ENCODE results near the gene TMEM271.

Gene TMEM271

DNA sequence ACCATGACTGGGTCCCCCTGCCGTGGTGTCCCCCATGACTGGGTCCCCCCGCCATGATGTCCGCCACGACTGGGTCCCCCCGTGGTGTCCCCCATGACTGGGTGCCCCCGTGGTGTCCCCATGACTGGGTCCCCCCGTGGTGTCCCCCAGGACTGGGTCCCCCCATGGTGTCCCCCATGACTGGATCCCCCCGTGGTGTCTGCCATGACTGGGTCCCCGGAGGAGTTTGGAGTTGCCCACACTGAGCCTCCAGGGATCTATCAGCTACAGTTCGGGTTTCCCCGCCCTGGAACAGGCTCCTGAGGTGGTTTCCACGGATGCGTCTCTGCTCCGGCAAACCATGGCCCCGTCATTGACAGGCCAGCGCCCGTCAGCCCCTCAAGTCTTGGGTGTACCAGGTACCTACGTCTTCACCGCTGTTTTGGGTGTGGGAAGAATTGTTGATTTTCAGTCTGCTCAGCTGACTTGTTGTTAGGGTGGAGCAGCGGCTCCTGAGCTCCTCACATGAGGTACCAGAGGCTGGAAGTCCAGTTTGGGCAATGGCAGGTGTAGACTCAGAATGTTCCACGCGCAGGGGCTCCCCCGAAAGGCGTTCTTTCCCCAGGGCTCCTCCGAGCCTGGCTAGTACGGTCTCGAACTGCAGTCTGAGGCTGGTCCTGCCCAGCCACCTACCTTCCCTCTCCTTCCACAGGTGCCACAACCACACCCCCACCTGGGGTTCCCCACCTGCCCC lies 41.0 kb upstream of the TMEM271 start:
- no peaks in the 10 kb centered on the region for H3K4me1 Mint-ChIP-seq (ENCODE audit: low read depth)
- H3K36me3 Mint-ChIP-seq (ENCODE audit: low read depth), result no peaks in the 10 kb centered on the region
- H3K27me3 Mint-ChIP-seq (ENCODE audit: low read depth), result peaks cover 5% of the 10 kb centered on the region
- H3K27ac Mint-ChIP-seq, result no peak overlapping the region
- no peak overlapping the region for H3K4me3 Mint-ChIP-seq
- H3K9me3 Mint-ChIP-seq, result no peaks in the 10 kb centered on the region

- H3K4me1 Mint-ChIP-seq (ENCODE audit: low read depth), result no peaks in the 10 kb centered on the region
- H3K9me3 Mint-ChIP-seq, result no peaks in the 10 kb centered on the region
- H3K4me3 Mint-ChIP-seq, result no peak overlapping the region
- no peak overlapping the region for H3K27ac Mint-ChIP-seq
- peaks cover 5% of the 10 kb centered on the region for H3K27me3 Mint-ChIP-seq (ENCODE audit: low read depth)
- no peaks in the 10 kb centered on the region for H3K36me3 Mint-ChIP-seq (ENCODE audit: low read depth)
These were observed 40.0 kb upstream of the TMEM271 start for GRCh38 chr4:616091-616490.

DNA sequence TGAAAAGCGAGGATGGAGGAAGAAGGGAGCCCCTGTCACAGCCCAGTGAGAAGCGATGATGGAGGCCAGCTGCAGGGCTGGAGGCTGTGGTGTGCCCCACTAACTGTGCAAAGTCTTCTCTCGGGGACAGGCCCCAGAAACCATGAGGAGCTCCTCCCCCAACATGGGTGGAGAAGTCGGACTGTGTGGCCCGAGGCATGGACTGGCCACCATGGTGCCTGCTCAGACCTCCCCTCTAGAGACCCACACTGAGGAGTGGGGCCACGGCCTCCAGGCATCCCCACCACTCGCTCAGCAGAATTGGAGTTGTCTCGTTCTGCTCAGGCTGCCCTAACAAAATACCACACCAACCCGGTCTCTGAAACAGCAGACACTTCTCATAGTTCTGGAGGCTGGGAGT lies 37.0 kb upstream of the TMEM271 start:
- Mint-ChIP-seq H3K36me3 (ENCODE audit: low read depth) (no peaks in the 10 kb centered on the region), H3K27ac (no peak overlapping the region), H3K4me3 (no peak overlapping the region), H3K4me1 (ENCODE audit: low read depth) (no peaks in the 10 kb centered on the region), H3K9me3 (no peaks in the 10 kb centered on the region), H3K27me3 (ENCODE audit: low read depth) (peaks cover 8% of the 10 kb centered on the region)

DNA sequence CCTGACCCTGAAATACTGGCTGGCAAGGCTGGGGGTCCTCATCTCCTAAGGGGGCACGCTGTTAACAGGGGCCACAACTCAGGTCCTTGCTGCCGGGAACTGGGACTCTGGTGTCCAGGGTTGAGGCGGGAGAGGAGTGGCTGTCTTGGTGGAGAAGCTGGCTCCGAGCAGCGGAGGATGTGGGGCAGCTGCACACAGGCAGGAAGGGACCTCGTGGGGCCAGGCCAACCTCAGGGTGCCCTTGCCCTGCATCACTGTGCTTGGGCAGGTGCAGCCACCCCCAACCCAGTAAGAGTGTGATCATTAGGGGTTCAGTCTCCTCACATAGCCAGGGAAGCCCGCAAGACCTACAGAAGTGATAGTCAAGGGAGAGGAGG lies 36.6 kb upstream of the TMEM271 start:
- Mint-ChIP-seq H3K4me3 (no peak overlapping the region), H3K27ac (no peak overlapping the region), H3K27me3 (ENCODE audit: low read depth) (peaks cover 8% of the 10 kb centered on the region), H3K36me3 (ENCODE audit: low read depth) (no peaks in the 10 kb centered on the region), H3K4me1 (ENCODE audit: low read depth) (no peaks in the 10 kb centered on the region), H3K9me3 (no peaks in the 10 kb centered on the region)

DNA sequence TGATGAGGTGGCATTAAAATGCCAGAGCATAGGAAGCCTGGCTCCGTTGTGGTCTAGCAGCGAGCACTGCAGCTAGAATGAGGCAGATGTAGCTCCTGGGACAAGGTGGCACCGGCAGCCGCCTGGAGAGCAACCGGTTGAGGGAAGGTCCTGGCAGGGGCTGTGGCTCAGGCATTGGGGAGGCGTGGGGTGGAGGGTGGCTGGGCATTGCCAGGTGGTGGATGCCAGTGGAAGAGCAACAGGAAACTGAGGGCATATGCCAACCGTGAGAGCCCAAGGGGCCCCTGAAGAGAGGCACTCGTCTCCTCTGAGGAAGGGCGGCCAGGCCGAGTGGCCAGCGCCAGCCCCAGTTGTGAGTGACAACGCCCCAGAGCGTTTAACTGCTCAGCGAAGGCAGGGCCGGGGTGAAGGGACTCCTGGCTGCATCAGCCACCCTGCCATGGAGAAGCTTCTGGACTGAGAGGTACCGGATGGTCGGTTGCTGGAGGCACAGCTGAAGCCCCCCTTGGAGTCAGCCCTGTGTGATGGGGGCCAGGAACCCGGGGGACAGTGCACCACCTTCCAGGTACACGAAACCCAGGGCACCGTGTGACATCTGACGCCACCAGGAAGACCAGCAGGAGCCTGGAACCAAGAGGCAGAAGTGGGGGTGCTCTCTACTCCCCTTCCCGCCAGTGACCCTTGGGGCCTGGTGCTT lies 36.1 kb upstream of the TMEM271 start:
- no peaks in the 10 kb centered on the region for H3K4me1 Mint-ChIP-seq (ENCODE audit: low read depth)
- H3K27me3 Mint-ChIP-seq (ENCODE audit: low read depth), result peaks cover 8% of the 10 kb centered on the region
- no peaks in the 10 kb centered on the region for H3K9me3 Mint-ChIP-seq
- H3K4me3 Mint-ChIP-seq, result no peak overlapping the region
- no peaks in the 10 kb centered on the region for H3K36me3 Mint-ChIP-seq (ENCODE audit: low read depth)
- no peak overlapping the region for H3K27ac Mint-ChIP-seq

GRCh38 chr4:610411-611261 lies 34.5 kb upstream of the TMEM271 start:
- Mint-ChIP-seq H3K27ac (no peak overlapping the region), H3K36me3 (ENCODE audit: low read depth) (no peaks in the 10 kb centered on the region), H3K4me3 (no peak overlapping the region), H3K27me3 (ENCODE audit: low read depth) (peaks cover 6% of the 10 kb centered on the region), H3K9me3 (no peaks in the 10 kb centered on the region), H3K4me1 (ENCODE audit: low read depth) (no peaks in the 10 kb centered on the region)

DNA sequence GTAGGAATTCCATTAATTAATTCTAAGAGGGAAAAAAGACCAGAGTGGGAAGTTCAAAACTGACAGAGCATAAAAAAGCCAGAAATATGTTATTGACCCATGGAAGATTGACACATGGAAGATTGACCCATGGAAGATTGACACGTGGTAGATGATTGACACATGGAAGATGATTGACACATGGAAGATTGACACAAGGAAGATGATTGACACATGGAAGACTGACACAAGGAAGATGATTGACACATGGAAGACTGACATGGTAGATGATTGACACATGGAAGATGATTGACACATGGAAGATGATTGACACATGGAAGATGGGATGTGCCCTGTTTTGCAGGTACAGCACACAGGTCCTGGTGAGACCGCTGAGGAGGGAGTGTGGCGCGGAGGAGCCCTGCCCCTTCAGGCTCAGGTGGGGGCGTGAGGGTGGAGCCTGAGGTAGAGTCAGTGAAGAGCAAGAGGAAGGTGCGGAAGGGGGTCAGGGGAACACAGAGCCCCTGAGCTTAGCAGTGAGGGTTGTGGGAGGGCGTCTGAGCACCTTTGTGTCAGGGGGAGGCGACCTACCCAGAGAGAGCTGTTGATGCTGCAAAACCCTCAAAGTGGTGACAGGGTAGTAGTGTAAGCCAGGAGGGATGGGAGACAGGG lies 33.4 kb upstream of the TMEM271 start:
- Mint-ChIP-seq H3K36me3 (ENCODE audit: low read depth) (no peaks in the 10 kb centered on the region), H3K4me1 (ENCODE audit: low read depth) (no peaks in the 10 kb centered on the region), H3K4me3 (no peak overlapping the region), H3K27me3 (ENCODE audit: low read depth) (peaks cover 3% of the 10 kb centered on the region), H3K27ac (no peak overlapping the region), H3K9me3 (no peaks in the 10 kb centered on the region)

DNA sequence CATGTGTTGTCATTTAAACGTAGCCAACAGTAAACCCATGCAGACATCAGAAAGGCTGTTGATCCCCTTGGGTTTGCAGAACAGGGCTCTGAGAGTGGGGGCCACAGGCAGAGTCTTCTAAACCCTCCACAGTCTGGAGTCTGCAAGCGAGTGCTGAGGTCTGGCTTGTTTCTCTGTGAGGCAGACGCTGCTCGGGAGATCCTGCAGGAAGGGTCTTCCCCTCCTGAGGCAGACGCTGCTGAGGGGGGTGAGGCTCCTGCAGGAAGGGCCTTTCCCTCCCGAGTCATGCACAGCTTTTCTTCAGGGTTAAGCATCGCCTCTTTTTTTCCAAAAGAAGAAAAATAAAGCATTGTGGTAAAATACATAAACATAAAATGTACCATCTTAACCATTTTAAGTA lies 32.1 kb upstream of the TMEM271 start:
- peaks cover 4% of the 10 kb centered on the region for H3K4me1 Mint-ChIP-seq (ENCODE audit: low read depth)
- no peak overlapping the region for H3K4me3 Mint-ChIP-seq
- H3K9me3 Mint-ChIP-seq, result no peaks in the 10 kb centered on the region
- no peaks in the 10 kb centered on the region for H3K36me3 Mint-ChIP-seq (ENCODE audit: low read depth)
- peaks cover 3% of the 10 kb centered on the region for H3K27me3 Mint-ChIP-seq (ENCODE audit: low read depth)
- no peak overlapping the region for H3K27ac Mint-ChIP-seq

DNA sequence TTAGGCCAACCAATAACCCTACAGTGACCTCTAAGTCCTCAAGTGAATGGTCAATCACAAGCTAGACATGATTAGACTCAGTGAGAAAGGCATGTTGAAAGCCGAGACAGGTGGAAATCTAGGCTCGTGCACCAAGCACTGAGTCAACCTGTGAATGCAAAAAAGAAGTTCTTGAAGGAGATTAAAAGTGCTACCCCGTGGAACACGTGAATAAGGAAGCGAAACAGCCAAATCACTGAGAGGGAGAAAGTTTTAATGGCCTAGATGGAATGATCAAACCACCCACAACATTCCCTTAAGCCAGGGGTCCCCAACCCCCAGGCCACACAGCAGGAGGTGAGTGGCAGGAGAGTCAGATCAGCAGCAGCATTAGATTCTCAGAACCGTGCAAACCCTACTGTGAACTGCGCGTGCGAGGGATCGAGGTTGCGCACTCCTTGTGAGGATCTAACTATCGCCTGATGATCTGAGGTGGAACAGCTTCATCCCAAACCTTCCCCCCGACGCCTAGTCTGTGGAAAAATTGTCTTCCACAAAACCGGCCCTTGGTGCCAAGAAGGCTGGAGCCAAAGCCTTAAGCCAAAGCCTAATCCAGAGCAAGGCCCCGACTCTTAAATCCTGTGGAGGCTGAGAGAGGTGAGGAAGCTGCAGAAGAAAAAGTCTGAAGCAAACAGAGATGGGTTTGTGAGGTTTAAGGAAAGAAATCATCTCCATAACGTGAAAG lies 29.8 kb upstream of the TMEM271 start:
- peaks cover 3% of the 10 kb centered on the region for H3K27me3 Mint-ChIP-seq (ENCODE audit: low read depth)
- no peaks in the 10 kb centered on the region for H3K9me3 Mint-ChIP-seq
- H3K36me3 Mint-ChIP-seq (ENCODE audit: low read depth), result no peaks in the 10 kb centered on the region
- H3K4me1 Mint-ChIP-seq (ENCODE audit: low read depth), result peaks cover 4% of the 10 kb centered on the region
- no peak overlapping the region for H3K27ac Mint-ChIP-seq
- H3K4me3 Mint-ChIP-seq, result no peak overlapping the region

GRCh38 chr4:604131-604530 lies 28.0 kb upstream of the TMEM271 start:
- H3K9me3 Mint-ChIP-seq, result no peaks in the 10 kb centered on the region

DNA sequence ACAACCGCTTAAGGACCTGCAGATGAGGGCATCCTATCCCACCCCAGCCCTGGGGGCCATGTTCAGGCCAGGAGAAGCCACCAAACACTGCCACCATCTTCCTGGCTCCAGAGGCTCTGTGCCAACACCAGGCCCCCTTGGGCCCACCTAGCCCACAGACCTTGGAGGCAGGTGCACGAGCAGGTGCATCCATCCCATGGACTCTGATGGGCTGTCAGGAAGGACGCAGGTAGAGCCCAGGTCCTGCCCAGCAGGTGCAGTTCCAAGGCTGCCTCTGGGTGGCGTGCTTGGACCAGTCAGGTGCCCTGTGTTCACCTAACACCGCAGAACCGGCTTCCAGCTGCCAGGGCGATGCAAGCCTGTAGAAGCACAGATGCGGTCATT lies 26.5 kb upstream of the TMEM271 start:
- Mint-ChIP-seq H3K36me3 (ENCODE audit: low read depth) (no peaks in the 10 kb centered on the region), H3K4me1 (ENCODE audit: low read depth) (peaks cover 4% of the 10 kb centered on the region), H3K27ac (no peak overlapping the region), H3K9me3 (no peaks in the 10 kb centered on the region), H3K4me3 (no peak overlapping the region), H3K27me3 (ENCODE audit: low read depth) (no peaks in the 10 kb centered on the region)

More at GRCh38 chr4:604131-604530, 28.0 kb upstream of the TMEM271 start:
- Mint-ChIP-seq H3K4me1 (ENCODE audit: low read depth) (peaks cover 4% of the 10 kb centered on the region), H3K27me3 (ENCODE audit: low read depth) (no peaks in the 10 kb centered on the region), H3K4me3 (no peak overlapping the region), H3K27ac (no peak overlapping the region), H3K36me3 (ENCODE audit: low read depth) (no peaks in the 10 kb centered on the region)

DNA sequence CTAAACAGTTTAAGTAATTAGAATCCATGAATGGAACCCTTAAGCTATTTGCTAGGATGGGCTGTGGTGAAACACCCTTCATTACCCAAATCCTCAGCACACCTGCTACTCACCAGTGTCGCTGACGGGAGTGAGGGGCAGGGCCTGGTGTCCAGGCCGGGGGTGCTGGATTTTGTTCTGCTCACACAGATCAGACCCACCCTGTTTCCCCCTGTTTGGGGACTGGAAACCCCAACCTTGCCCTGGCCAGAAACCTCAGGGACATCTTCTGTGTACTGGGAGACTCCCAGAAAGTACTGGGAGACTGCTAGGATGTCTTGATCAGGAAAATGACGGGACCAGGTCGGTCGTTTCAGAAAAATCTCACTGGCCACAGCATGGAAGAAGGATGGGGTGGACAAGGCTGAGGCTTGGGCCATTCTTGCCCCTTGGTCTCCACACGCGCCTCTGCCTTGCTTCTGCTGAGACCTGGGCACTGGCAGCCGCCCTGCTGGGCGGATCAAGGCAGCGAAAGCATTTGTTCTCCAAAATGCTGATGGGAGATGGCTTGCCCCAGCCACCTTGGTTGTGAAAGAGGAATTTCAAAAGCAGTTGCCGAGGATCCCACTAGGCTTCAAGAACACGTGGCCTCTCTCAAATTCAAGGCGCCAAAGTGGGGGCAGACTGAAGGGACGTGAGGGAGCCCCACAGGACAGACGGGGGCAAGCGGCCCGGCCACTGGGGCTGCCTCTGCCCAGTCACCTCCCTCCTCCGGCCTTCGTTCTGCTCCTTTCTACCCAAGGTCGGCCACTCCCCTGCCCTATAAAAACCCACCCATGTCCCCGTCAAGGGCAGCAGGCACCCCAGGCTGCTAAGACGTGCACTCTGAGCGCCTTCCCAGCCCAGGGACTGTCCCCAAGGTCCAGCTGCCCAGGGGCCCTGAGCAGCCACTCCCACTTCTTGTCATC lies 25.8 kb upstream of the TMEM271 start:
- Mint-ChIP-seq H3K27me3 (ENCODE audit: low read depth) (no peaks in the 10 kb centered on the region), H3K27ac (no peak overlapping the region), H3K9me3 (no peaks in the 10 kb centered on the region), H3K4me1 (ENCODE audit: low read depth) (peaks cover 4% of the 10 kb centered on the region), H3K36me3 (ENCODE audit: low read depth) (no peaks in the 10 kb centered on the region), H3K4me3 (no peak overlapping the region)

DNA sequence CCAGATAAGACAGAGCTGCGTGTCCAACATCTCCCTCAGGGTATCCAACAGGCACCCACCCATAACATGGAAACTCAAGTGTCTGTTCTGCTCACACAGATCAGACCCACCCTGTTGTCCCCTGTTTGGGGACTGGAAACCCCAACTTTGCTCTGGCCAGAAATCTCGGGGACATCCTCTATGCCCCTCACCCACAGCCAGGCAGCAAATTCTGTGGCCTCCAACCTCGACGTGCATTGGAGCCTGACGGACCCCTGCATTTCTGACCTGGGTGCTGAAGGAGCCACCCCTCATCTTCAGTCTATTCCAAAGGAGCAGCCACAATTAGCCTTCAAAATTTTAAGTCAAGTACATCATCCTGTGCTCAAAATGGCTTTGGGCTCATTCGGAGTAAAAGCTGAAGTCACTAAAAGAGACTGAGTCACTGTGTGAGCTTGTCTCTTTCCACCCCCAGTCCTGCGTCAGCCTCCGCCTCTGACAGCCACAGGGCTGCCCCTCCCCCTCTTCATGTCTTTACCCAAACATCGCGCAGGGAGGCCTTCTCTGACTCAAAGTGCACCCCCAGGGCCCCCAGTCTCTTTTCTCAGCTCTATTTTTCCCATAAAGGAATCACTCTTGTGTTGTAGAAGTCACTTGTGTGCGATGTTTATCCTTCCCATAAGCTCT lies 24.9 kb upstream of the TMEM271 start:
- Mint-ChIP-seq H3K4me1 (ENCODE audit: low read depth) (peaks cover 4% of the 10 kb centered on the region), H3K36me3 (ENCODE audit: low read depth) (no peaks in the 10 kb centered on the region), H3K27me3 (ENCODE audit: low read depth) (no peaks in the 10 kb centered on the region), H3K27ac (no peak overlapping the region), H3K4me3 (no peak overlapping the region), H3K9me3 (peaks cover 3% of the 10 kb centered on the region)
